H9 (cell line): ENCODE results near the gene PUS3. TPM values are rescaled to one million over a fixed set of nuclear protein-coding genes. Genes with fewer than 3 reads are reported as not detected.
A peak's percentile ranks its signal among the peaks of the same experiment; 100 is the strongest.

Experiments
- DNase-seq: peaks from one replicate; pipeline ENCODE4 v3.0.0-alpha.2; 2017
- H2AFZ ChIP-seq: one replicate; pipeline ENCODE4 v1.6.1; 2013; ENCODE audit warnings: mild to moderate bottlenecking, low read length, control low read depth, moderate library complexity
- H2AK5ac ChIP-seq: 2 replicates; pipeline ENCODE4 v1.6.1; 2013; ENCODE audit warnings: low read length, control low read depth, mixed read lengths; ENCODE audit not compliant: insufficient read length
- H2BK120ac ChIP-seq: one replicate; pipeline ENCODE4 v1.6.1; 2013; ENCODE audit warnings: low read depth, mild to moderate bottlenecking, low read length, control low read depth, inconsistent platforms; ENCODE audit not compliant: poor library complexity, severe bottlenecking
- H2BK12ac ChIP-seq: 2 replicates; pipeline ENCODE4 v1.6.1; 2013; ENCODE audit warnings: low read length, control low read depth, mixed read lengths, low read depth; ENCODE audit not compliant: insufficient read length
- H2BK15ac ChIP-seq: 2 replicates; pipeline ENCODE4 v1.6.1; 2013; ENCODE audit warnings: low read depth, low read length, control low read depth
- H2BK20ac ChIP-seq: one replicate; pipeline ENCODE4 v1.6.1; 2013; ENCODE audit warnings: low read depth, mild to moderate bottlenecking, low read length, control low read depth, inconsistent platforms; ENCODE audit not compliant: poor library complexity, severe bottlenecking
- H2BK5ac ChIP-seq: 2 replicates; pipeline ENCODE4 v1.6.1; 2013; ENCODE audit warnings: low read length, control low read depth, mixed read lengths; ENCODE audit not compliant: insufficient read length
- H3K14ac ChIP-seq: 2 replicates; pipeline ENCODE4 v1.6.1; 2013; ENCODE audit warnings: low read length, control low read depth; ENCODE audit not compliant: insufficient read depth
- H3K18ac ChIP-seq: 2 replicates; pipeline ENCODE4 v1.6.1; 2013; ENCODE audit warnings: low read depth, mild to moderate bottlenecking, mixed read lengths, low read length, control low read depth; ENCODE audit not compliant: insufficient read length
- H3K23ac ChIP-seq: 2 replicates; pipeline ENCODE4 v1.6.1; 2013; ENCODE audit warnings: low read length, control low read depth, mixed read lengths, low read depth; ENCODE audit not compliant: insufficient read length
- H3K23me2 ChIP-seq: 2 replicates; pipeline ENCODE4 v1.6.1; 2013; ENCODE audit warnings: low read depth, mild to moderate bottlenecking, mixed read lengths, low read length, control low read depth; ENCODE audit not compliant: insufficient read length, poor library complexity, severe bottlenecking
- H3K27ac ChIP-seq: 2 replicates; pipeline ENCODE4 v1.5.1; 2013; ENCODE audit warnings: low read length, control low read depth, mixed read lengths, low read depth; ENCODE audit not compliant: insufficient read length
- H3K27me3 ChIP-seq: 2 replicates; pipeline ENCODE4 v1.6.1; 2013; ENCODE audit warnings: low read length, control low read depth, inconsistent platforms; ENCODE audit not compliant: insufficient read depth
- H3K4ac ChIP-seq: 2 replicates; pipeline ENCODE4 v1.6.1; 2013; ENCODE audit warnings: low read depth, mild to moderate bottlenecking, control low read depth, inconsistent platforms, low read length, moderate library complexity
- H3K4me1 ChIP-seq: 2 replicates; pipeline ENCODE4 v1.6.1; 2013; ENCODE audit warnings: low read length, control low read depth, inconsistent platforms; ENCODE audit not compliant: insufficient read depth
- H3K4me2 ChIP-seq: 2 replicates; pipeline ENCODE4 v1.6.1; 2013; ENCODE audit warnings: low read length, control low read depth, mixed read lengths; ENCODE audit not compliant: insufficient read length, insufficient read depth
- H3K56ac ChIP-seq: 2 replicates; pipeline ENCODE4 v1.6.1; 2013; ENCODE audit warnings: low read depth, mild to moderate bottlenecking, mixed read lengths, low read length, control low read depth; ENCODE audit not compliant: insufficient read length
- H3K79me1 ChIP-seq: 2 replicates; pipeline ENCODE4 v1.6.1; 2013; ENCODE audit warnings: low read depth, mild to moderate bottlenecking, moderate library complexity, low read length, control low read depth, inconsistent platforms; ENCODE audit not compliant: insufficient read depth, poor library complexity, severe bottlenecking
- H3K79me2 ChIP-seq: 2 replicates; pipeline ENCODE4 v1.6.1; 2013; ENCODE audit warnings: low read length, control low read depth, inconsistent platforms; ENCODE audit not compliant: insufficient read depth
- H3K9ac ChIP-seq: 2 replicates; pipeline ENCODE4 v1.6.1; 2013; ENCODE audit warnings: low read length, control low read depth, mixed read lengths; ENCODE audit not compliant: insufficient read length; ENCODE audit errors: extremely low read depth
- H3K9me3 ChIP-seq: one replicate; pipeline ENCODE4 v1.6.1; 2013; ENCODE audit warnings: low read depth, low read length, inconsistent platforms; ENCODE audit not compliant: control insufficient read depth
- H3T11ph ChIP-seq: one replicate; pipeline ENCODE4 v1.6.1; 2013; ENCODE audit warnings: mild to moderate bottlenecking, low read length, control low read depth, inconsistent platforms
- H4K20me1 ChIP-seq: one replicate; pipeline ENCODE4 v1.6.1; 2013; ENCODE audit not compliant: control insufficient read depth, insufficient read length, insufficient read depth
- H4K5ac ChIP-seq: 2 replicates; pipeline ENCODE4 v1.6.1; 2013; ENCODE audit warnings: low read depth, mild to moderate bottlenecking, mixed read lengths, low read length, control low read depth; ENCODE audit not compliant: insufficient read length
- H4K8ac ChIP-seq: replicated peaks from 2 replicates; pipeline ENCODE4 v1.6.1; 2013; ENCODE audit warnings: low read length, control low read depth, mixed read lengths, low read depth; ENCODE audit not compliant: insufficient read length
- H4K91ac ChIP-seq: 2 replicates; pipeline ENCODE4 v1.6.1; 2013; ENCODE audit warnings: low read depth, mild to moderate bottlenecking, moderate library complexity, mixed read lengths, low read length, control low read depth; ENCODE audit not compliant: insufficient read length
- H3K27ac Mint-ChIP-seq, 3 experiments: 2 replicates in 2 of 3; 3 replicates in 1 of 3; pipeline ENCODE4 v1.8.0; 2020 to 2021; ENCODE audit warnings: mixed read lengths in 3 of 3, mild to moderate bottlenecking in 1 of 3, moderate library complexity in 1 of 3
- H3K27me3 Mint-ChIP-seq: 2 replicates; pipeline ENCODE4 v1.8.0; 2021; ENCODE audit warnings: low read depth, mild to moderate bottlenecking, moderate library complexity, mixed read lengths
- H3K36me3 Mint-ChIP-seq, 3 experiments: 2 replicates in 2 of 3; 3 replicates in 1 of 3; pipeline ENCODE4 v1.8.0; 2020 to 2021; ENCODE audit warnings: low read depth in 3 of 3, mixed read lengths in 3 of 3; ENCODE audit not compliant: insufficient read depth in 1 of 3
- H3K4me1 Mint-ChIP-seq, 2 experiments: 2 replicates each; pipeline ENCODE4 v1.8.0; 2020; ENCODE audit warnings: mixed read lengths in 2 of 2
- H3K4me3 Mint-ChIP-seq, 2 experiments: 2 replicates in 1 of 2; 3 replicates in 1 of 2; pipeline ENCODE4 v1.8.0; 2020 to 2021; ENCODE audit warnings: mild to moderate bottlenecking in 2 of 2, mixed read lengths in 2 of 2, moderate library complexity in 1 of 2
- H3K9me3 Mint-ChIP-seq, 2 experiments: 2 replicates in 1 of 2; 3 replicates in 1 of 2; pipeline ENCODE4 v1.8.0; 2020; ENCODE audit warnings: mild to moderate bottlenecking in 2 of 2, mixed read lengths in 2 of 2, moderate library complexity in 1 of 2
- WGBS: extraction: QIAGEN DNeasy Blood & Tissue Kit; methylation state at CpG from one replicate; pipeline ENCODE4 v1.1.7; 2013; ENCODE audit warnings: missing lambda C conversion rate, low lambda C conversion rate, mixed read lengths; ENCODE audit not compliant: insufficient read length; ENCODE audit errors: extremely low coverage; 5-methylcytosine and 5-hydroxymethylcytosine counted together
- total RNA-seq: library from RNA; stranded (reverse); gene quantifications from 2 replicates; pipeline ENCODE4 v1.2.1, GENCODE V29; 2021
- TF ChIP-seq, protein P1 (sequence below): fragments of 200-600 bp; sonication (generic); conservative IDR thresholded peaks from 3 replicates; pipeline ENCODE4 v1.8.0; 2021; ENCODE audit warnings: antibody characterized with exemption, mild to moderate bottlenecking

PUS3 gene
- total RNA-seq, 1 experiment from 2014 or later, result 20.0 TPM

DNA sequence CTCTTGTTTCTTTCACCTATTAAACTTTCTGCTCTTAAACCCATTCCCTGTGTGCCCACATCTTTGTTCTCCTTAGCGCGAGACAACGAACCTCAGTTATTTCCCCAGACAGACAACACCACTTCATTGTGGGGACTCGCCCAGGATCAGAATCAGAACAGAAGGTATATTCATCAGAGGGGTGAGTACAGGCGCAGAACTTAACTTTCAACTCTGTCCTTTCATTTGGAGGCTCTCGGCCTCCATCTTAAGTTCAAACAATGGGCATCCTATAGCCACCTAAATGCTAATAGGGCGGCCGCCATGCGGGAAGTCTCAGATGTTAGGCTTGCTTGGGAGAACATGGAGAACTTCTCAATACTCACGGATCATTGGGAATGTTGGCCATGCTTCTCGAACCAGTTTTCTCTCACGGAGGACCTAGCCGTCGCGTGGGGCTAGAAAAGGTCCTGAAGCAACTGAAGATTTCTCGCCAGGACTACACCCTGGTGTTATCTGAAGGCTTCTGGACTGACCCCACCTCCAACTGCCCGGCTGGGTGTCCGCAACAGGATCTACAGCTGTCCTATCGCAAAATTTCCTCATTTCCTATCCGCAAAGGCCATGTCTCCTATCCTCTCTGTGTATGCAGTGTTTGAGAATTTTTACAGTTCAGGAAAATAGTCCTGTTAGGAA, 29.0 kb downstream of the PUS3 start:
- H3K27me3 Mint-ChIP-seq, result peaks cover 8% of the 10 kb centered on the region
- Histone ChIP-seq H3K23ac (no peak overlapping the region), H2BK12ac (no peak overlapping the region), H2BK5ac (no peak overlapping the region), H2BK15ac (no peak overlapping the region), H3K14ac (no peak overlapping the region), H3K79me1 (no peaks in the 10 kb centered on the region), H2BK120ac (no peak overlapping the region), H3T11ph (no peak overlapping the region), H4K20me1 (no peaks in the 10 kb centered on the region), H3K4me1 (no peaks in the 10 kb centered on the region), H3K56ac (no peak overlapping the region), H2AK5ac (no peak overlapping the region), H2BK20ac (no peak overlapping the region), H2AFZ (no peak overlapping the region), H3K9ac (no peak overlapping the region), H3K18ac (no peak overlapping the region), H3K79me2 (no peaks in the 10 kb centered on the region), H3K27ac (no peak overlapping the region), H3K4ac (no peak overlapping the region), H3K4me2 (no peak overlapping the region), H3K27me3 (no peaks in the 10 kb centered on the region), H4K5ac (no peak overlapping the region), H3K23me2 (no peaks in the 10 kb centered on the region), H4K8ac (no peak overlapping the region), H3K9me3 (no peaks in the 10 kb centered on the region), H4K91ac (no peak overlapping the region)
- peaks cover 9 to 15% of the 10 kb centered on the region in 2 experiments for H3K4me1 Mint-ChIP-seq
- H3K36me3 Mint-ChIP-seq, result peaks cover 0 to 6% (median 0%) of the 10 kb centered on the region in 3 experiments; a peak in 2 of 7 replicates
- TF ChIP-seq, protein P1, sequence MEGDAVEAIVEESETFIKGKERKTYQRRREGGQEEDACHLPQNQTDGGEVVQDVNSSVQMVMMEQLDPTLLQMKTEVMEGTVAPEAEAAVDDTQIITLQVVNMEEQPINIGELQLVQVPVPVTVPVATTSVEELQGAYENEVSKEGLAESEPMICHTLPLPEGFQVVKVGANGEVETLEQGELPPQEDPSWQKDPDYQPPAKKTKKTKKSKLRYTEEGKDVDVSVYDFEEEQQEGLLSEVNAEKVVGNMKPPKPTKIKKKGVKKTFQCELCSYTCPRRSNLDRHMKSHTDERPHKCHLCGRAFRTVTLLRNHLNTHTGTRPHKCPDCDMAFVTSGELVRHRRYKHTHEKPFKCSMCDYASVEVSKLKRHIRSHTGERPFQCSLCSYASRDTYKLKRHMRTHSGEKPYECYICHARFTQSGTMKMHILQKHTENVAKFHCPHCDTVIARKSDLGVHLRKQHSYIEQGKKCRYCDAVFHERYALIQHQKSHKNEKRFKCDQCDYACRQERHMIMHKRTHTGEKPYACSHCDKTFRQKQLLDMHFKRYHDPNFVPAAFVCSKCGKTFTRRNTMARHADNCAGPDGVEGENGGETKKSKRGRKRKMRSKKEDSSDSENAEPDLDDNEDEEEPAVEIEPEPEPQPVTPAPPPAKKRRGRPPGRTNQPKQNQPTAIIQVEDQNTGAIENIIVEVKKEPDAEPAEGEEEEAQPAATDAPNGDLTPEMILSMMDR, result no peak
- H3K27ac Mint-ChIP-seq, result peak overlapping the region in 1 of 3 experiments; percentile 47; a peak in 1 of 7 replicates
- WGBS, result no CpG with 5 or more reads among the region's 20 CpGs
- peaks cover 6 to 13% of the 10 kb centered on the region in 2 experiments; a peak in 3 of 5 replicates for H3K9me3 Mint-ChIP-seq
- DNase-seq, result no peak
- H3K4me3 Mint-ChIP-seq, result peak overlapping the region in 1 of 2 experiments; percentile 60; a peak in 2 of 5 replicates
